ENCODE data around the gene ZNRD2.

- no peak for TF ChIP-seq CTCF (IDR thresholded peaks at IDR 0.05; ENCODE audit: low read length)
- no peak for TF ChIP-seq EZH2 (optimal IDR thresholded peaks at IDR 0.05; ENCODE audit: low read depth, low read length)
Observed at GRCh38 chr11:65529475-65530156, 40.7 kb upstream of the ZNRD2 start.
